Tongue (tissue), 2 donors: ENCODE results near the gene RASEF. TPM values are rescaled to one million over a fixed set of nuclear protein-coding genes. Genes with fewer than 3 reads are reported as not detected.
A peak's percentile ranks its signal among the peaks of the same experiment; 100 is the strongest.
"Not testable (repeated sequence)": the region's sequence is repeated elsewhere in the genome, so short reads cannot be mapped to it uniquely, and the experiment has no call there.

Source experiments
- DNase-seq: peaks from one replicate; pipeline ENCODE4 v3.0.0-alpha.2; 2015
- total RNA-seq: library from RNA; depleted of rRNA; stranded (reverse); fragments of >200 nt; gene quantifications from one replicate; pipeline ENCODE4 v1.2.3, GENCODE V29; 2014

RASEF gene
- total RNA-seq, 1 donor from 2014 or later, result 5.5 TPM

- no peak for DNase-seq
Measured at GRCh38 chr9:82969291-82969690, 93.7 kb downstream of the RASEF start.

DNA sequence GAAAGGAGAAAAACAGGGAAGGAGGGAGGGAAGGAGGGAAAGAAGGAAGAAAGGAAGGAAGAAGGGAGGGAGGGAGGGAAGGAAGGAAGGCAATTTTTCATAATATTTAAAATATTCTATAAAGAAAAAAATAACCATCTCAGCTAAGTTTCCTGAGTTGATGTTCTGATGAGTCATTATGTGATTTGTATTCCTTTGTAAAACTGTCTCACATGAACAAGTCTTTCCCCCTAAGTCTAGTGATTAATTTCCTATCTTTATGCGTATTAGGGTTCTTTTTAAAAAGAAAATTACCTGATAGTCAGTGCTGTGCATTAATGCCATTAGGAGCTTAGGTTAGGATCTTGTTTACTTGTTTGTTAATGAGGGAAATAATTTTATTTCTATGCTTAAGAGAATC is 94.1 kb downstream of the RASEF start:
- DNase-seq, result no peak

DNA sequence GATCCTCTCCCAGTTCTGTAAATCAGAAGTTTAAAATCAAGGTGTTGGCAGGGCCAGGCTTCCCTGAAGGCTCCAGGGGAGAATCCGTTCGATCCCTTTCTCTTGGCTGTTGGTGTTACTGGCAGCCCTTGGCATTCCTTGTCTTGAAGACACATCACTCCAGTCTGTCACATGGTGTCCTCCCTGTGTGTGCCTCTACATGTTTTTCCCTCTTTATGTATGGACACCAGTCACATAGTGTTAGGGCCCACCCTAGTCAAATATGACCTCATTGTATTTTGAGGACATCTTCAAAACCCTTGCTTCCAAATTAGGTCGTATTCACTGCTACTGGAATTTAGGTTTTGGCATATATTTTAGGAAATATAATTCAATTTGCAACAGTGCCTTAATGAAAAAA is 94.6 kb downstream of the RASEF start:
- no peak for DNase-seq

GRCh38 chr9:82961504-82962125 is 101.3 kb downstream of the RASEF start:
- peak; percentile 94 for DNase-seq

DNA sequence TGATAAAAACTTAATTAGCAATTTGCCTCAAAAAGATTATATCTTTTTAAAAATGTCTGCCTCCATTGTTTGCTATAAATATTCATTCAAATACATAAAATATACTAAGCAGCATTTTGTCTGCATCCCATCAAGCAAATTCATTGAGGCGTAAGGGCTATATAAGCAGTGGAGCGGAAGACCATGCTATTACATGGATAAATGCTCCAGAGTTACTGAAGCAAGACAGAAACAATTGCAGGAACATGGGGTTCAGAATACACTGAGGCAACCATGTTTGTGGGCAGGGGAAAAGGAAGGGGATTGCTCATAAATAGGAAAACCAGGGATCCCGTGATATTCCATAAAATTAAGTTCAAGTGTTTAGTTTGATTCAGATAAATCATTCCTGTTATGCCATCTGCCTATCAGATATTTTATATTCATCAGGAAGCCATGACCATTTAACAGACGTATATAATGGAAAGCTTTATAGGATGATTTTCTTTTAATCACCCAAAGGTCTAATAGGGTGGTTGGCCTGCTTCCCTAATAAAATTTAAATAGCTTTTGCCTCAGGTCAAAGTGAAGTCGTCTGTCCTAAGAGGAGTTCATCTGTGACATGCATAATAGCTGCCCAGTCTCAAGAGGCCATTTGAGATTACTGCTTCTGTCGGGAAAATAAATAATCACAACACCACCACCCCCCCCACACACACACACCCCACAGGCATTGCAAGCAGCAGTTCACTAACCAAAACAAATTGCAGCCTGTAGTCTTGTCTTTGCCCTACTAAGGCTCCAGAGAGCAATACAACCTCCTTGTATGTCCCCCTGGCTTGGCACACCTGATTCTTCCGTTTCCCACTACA is 105.2 kb downstream of the RASEF start:
- DNase-seq, result no peak

DNA sequence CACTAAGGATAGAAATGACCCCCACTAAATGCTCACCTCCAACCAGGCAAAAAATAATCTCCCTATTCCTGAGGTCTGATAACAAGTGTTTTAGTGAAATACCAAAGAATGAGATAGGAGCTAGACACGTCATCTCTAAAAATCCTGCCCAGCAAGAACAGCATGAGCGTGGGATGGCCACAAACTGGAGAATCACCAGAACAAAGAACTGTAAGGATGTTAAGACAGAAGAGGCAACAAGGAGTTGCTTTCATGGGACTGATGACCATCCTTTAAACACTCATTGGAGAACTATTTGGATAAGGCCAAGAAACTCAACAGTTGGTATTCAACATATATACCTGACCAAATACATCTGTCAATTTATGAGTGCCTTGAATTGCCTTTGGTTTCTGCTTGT is 113.7 kb downstream of the RASEF start:
- no peak for DNase-seq

DNA sequence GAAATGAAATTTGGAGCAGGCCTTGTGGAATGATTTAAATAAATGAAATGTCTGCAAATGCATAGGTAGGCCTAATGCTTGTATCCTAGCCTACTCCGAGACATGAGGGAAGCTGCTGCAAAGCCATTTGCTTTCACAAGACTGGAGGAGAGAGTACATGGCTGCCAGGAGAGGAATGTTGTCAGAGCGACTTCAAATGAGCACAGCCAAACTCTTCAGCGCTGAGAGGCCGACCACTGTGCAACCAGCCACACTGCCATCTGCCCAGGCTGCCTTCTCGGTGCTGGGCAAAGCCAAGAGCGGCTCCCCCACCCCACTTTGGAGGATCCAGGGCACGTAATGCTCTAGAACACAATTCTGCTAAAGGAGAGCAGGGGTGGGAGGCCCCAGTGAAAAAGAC is 122.6 kb downstream of the RASEF start:
- DNase-seq, result no peak

GRCh38 chr9:82939451-82939850 is 123.5 kb downstream of the RASEF start:
- DNase-seq, result no peak

GRCh38 chr9:82938426-82939218 is 124.3 kb downstream of the RASEF start:
- DNase-seq, result peak; percentile 22

GRCh38 chr9:82936561-82936960 is 126.4 kb downstream of the RASEF start:
- DNase-seq, result not testable (repeated sequence)

DNA sequence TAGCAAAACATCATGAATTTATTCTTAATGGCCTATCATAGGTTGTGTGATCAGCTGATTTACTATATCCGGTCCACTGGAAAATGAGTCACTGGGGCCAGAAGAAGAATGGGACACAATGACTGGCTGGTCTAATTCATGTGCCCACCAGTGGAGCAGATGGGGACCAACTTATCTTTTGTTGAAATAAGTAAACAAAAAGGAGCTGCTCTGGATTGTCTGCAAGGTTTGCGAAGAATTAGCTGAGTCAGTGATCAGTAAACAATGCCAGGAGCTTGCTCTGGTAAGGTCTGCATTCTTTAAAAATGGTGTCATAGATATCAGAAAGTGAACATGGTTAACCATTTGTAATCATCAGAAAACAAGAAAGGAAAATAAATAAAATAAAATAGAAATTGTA is 128.0 kb downstream of the RASEF start:
- DNase-seq, result no peak

GRCh38 chr9:82934025-82934424 is 128.9 kb downstream of the RASEF start:
- not testable (repeated sequence) for DNase-seq

GRCh38 chr9:82930116-82930515 is 132.8 kb downstream of the RASEF start:
- DNase-seq, result no peak
